Measurements from ENCODE around the gene SMCO4. TPM values are rescaled to one million over a fixed set of nuclear protein-coding genes. Genes with fewer than 3 reads are reported as not detected.

The SMCO4 gene
- polyA plus RNA-seq, 3 donors: 14.1 to 17.4 (median 16.3) TPM

DNA sequence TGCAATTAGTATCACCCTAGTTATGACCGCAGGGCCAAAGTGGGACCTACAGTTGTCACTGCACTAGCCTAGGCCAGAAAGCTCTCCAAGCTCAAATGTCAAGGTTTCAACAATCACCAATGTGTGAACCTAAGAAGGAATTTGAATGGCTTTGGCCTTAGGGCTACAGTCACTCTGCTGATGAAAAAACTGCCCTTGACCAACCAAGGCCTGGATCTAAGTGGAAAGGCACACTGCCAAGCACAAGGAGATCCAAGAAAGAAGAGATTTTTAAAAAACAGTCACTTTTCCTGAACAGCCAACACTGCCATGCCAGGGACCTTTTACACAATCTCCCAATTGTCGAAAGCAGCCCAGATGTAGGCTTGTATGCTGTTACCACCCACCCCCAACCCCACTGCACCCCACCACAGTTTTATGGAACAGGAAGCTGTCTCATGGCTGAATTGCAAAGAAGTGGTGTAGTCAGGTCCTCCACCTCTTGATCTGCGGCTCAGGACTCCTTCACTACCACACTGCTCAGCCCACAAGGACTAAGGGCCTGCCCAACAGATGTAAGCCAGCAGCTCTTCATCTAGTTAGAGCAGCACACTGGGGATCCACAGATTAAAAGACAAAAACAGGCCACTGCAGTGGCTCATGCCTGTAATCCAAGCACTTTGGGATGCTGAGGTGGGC is 32.9 kb downstream of the SMCO4 start:
- DNase-seq: no peak

DNA sequence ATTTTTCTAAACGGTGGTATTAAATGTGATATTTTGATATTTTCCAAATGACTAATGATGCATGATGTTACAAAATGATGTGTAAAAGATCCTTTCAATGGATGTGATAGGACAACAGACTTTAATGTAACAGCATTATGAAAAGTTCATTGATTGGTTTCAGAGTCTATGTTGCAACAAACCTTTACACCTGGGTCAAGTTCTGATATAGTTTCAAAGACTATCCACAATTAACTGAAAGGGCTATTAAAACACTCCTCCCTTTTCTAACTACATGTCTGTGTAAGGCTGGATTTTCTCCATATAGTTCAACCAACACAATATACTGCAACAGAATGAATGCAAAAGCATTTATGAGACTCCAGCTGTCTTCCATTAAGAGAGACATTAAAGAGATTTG is 35.7 kb downstream of the SMCO4 start:
- no peak for DNase-seq

GRCh38 chr11:93505703-93506102 is 37.5 kb downstream of the SMCO4 start:
- DNase-seq: no peak

- DNase-seq: no peak
These were observed 38.8 kb downstream of the SMCO4 start for GRCh38 chr11:93504110-93505095.

DNA sequence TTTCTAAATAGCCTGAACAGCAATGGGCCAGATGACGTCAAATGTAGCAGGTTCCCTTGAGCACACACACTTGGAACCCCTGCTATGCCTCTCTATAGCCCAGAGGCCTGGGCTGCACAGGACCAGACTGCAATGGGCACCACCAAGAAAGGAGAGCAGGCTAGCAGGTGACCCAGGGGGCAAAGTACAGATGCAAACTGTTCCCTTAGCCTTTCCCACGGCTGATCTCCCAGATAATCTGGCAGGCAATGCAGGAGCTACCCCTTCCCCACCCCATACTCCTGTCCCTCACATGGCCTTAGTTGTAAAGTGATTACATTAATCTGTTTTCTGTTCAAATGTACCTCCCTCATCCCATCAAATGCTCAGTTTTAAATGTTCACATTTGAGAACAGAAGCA is 41.3 kb downstream of the SMCO4 start:
- DNase-seq: no peak

DNA sequence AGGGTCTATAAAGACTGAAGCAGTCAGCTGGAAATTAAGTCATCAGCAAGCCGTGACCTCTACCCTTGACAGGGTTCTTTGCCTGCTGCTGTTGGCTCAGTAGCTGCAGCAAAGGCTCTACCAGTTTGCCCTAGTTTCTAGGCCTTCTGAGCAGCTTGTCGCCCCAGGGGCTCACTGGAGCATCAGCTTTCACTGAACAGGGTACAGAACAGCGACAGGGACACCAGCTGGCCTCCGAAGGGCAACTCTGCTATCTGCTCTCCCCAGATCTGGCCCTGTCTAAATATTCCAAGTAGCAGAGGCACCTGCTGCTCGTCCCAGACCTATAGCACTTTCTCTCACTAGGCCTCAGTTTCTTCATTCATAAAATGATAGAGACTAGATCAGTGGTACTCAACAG is 42.4 kb downstream of the SMCO4 start:
- DNase-seq: no peak

DNA sequence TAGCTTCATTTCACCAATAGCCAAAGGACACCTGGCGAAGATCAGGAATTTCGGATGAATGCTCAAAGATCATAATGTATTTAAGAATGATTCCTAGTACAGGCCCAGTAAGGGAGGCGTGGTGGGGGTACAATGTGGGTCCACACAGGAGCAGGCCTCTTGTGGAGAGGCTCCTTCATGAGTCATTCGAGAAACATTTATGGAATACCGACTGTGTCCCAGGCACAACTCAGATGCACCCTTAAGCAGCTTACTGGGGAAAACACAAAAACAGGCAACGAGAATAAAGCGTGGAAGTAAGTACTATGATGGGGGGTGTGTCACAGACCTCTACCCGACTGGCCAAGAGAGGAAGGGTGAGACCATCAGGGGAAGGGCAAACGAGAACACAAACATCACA is 44.5 kb downstream of the SMCO4 start:
- DNase-seq: no peak

DNA sequence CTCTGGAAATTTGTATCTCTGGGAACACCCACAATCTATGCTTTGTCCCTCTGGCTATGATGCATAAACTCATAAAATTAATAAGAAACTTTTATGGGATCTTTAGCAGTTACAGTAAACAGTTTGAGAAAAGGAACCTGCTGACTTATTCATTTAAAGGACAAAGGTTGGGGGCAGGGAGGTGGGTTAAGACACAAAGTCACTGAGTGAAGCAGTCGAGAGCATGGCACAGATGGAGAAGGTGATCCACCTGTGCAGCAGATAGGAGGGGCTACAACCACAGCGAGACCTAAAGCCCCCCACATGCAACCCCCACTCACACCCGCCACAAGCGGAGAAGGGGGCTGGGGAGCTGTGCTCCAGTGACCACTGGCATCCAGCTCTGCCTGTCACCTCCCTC is 45.0 kb downstream of the SMCO4 start:
- no peak for DNase-seq

GRCh38 chr11:93497596-93497995 is 45.6 kb downstream of the SMCO4 start:
- DNase-seq: no peak

GRCh38 chr11:93494357-93494756 is 48.8 kb downstream of the SMCO4 start:
- DNase-seq: no peak

GRCh38 chr11:93493252-93493897 is 49.8 kb downstream of the SMCO4 start:
- DNase-seq: no peak

- no peak for DNase-seq
These were observed 50.5 kb downstream of the SMCO4 start for GRCh38 chr11:93492464-93493251.

GRCh38 chr11:93491973-93492372 is 51.2 kb downstream of the SMCO4 start:
- no peak for DNase-seq

DNA sequence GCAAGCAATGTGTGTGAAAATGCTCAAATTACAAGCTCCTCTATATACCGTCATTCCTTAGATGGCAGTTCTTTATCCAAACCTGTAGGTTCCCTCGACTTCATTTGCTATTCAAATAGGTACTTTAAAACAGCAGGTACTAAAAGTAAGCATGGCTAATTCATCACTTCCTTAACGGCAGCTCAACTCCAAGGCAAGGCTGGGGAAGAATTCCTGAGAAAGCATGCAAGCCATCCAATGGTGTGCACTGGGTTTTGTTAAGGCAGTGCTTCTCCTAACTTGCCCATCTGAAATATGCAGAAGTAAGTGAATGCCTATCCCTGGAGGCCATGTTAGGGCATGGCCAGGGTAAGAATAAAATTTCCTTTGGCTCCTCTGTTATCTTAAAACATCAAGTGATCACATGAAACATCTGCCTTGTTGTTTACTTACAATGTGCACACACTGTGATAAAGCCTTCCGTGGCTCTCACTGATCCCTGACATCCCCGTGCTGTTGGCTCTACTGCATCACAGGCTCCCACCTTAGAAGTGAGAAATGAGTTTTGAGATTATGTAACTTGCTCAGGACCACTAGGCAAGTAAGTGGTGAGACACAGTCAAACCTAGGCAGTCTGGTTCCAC is 52.1 kb downstream of the SMCO4 start:
- no peak for DNase-seq

DNA sequence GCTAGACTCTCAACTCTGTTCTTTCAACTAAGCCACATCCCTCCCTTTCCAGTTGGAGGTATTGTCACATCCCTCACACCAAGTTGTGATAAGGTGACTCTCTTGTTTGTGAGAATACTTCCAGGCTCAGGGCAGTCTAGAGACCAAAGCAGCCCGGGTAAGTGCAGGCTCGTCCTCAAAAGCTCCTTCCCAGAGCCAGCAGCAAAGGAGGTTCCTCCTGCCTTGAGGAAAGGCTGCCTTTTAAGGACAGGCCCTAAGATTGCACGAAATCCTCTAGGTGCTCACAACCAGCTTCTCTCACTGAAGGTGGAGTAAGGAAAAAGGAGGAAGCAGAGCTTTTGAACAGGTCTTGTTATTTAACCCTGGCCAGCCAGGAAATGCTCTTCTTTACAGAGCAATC is 53.4 kb downstream of the SMCO4 start:
- no peak for DNase-seq

- no peak for DNase-seq
These were observed 56.1 kb downstream of the SMCO4 start for GRCh38 chr11:93487032-93487483.

- no peak for DNase-seq
These were observed 57.2 kb downstream of the SMCO4 start for GRCh38 chr11:93485983-93486382.

- no peak for DNase-seq
These were observed 58.5 kb downstream of the SMCO4 start for GRCh38 chr11:93484716-93485115.

DNA sequence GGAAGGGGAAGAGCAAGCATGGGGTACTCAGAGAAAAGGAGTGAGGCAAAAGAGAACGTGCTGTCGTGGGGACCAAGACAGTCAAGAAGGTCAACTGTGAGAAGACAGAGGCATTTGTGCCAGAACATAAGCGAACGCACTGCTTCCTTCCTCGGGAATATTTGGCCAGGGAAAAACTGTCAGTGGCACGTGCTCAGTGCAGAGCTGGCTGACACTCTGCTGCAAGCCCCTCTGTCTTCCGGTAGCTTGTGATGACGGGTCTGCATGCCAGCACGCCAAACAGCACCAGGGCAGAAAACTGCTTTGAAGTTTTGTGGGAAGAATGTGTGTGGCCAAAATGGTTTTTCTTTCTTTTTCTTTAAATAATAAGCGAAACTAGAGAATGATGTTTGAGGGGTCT is 60.6 kb downstream of the SMCO4 start:
- no peak for DNase-seq

DNA sequence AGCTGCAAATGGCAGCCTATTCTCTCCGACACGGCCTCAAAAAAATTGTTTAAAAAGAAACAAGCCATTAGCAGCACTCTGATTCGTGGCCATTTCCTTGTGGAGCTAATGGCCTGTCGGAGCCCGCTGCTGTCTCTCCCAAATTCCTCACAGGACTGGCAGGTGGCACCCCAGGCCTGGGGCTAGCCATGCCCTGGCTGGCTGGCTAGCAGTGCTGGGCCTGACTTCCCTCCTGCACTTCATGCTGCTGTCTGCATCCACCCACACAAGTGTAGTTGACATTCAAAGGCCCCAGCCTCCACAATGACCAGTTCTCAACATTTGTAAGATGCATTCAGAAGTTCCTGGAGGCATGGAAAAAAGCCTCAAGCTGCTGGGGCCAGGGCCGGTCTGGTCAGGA is 61.5 kb downstream of the SMCO4 start:
- no peak for DNase-seq

DNA sequence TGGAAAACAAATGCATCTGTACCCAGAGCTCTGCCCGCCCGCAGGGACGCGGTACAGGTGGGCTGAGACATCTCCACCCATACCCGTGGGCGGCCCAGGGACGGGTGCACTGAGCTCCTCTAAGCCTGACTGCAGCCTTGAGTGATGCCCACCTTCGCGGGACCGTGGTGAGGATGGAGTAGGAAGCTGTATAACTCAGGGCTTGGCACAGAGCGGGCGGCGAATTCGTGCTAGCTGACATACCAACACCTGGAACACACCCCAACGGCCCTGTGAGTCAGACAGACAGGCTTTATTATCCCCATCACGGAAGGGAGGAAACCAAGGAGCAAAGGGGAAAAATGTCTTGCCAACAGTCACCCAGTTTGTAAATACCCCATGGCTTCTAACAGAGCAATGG is 61.9 kb downstream of the SMCO4 start:
- no peak for DNase-seq

Data from renal pelvis (tissue), 4 donors.